ENCODE data around the gene DGCR2.
"Not testable (repeated sequence)": the region's sequence is repeated elsewhere in the genome, so short reads cannot be mapped to it uniquely, and the experiment has no call there.

GRCh38 chr22:19024956-19025489 is 97.2 kb downstream of the DGCR2 start:
- TF ChIP-seq, protein P1, sequence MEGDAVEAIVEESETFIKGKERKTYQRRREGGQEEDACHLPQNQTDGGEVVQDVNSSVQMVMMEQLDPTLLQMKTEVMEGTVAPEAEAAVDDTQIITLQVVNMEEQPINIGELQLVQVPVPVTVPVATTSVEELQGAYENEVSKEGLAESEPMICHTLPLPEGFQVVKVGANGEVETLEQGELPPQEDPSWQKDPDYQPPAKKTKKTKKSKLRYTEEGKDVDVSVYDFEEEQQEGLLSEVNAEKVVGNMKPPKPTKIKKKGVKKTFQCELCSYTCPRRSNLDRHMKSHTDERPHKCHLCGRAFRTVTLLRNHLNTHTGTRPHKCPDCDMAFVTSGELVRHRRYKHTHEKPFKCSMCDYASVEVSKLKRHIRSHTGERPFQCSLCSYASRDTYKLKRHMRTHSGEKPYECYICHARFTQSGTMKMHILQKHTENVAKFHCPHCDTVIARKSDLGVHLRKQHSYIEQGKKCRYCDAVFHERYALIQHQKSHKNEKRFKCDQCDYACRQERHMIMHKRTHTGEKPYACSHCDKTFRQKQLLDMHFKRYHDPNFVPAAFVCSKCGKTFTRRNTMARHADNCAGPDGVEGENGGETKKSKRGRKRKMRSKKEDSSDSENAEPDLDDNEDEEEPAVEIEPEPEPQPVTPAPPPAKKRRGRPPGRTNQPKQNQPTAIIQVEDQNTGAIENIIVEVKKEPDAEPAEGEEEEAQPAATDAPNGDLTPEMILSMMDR (IDR thresholded peaks at IDR 0.05), result not testable (repeated sequence)
- not testable (repeated sequence) for TF ChIP-seq POLR2A (IDR thresholded peaks at IDR 0.05)

Data from body of pancreas (tissue), 4 donors.